ENCODE measurements around the gene C1QTNF2.

- TF ChIP-seq CTCF (optimal IDR thresholded peaks at IDR 0.05 in 1 of 3, IDR thresholded peaks at IDR 0.05 in 1 of 3, conservative IDR thresholded peaks at IDR 0.05 in 1 of 3; ENCODE audit: extremely low read depth in 1 of 3, insufficient read depth in 2 of 3, low read length in 3 of 3) (no peak), EZH2 (IDR thresholded peaks at IDR 0.05; ENCODE audit: low read length) (no peak)
Measured at GRCh38 chr5:160339406-160340130, 30.9 kb downstream of the C1QTNF2 start.
